ENCODE measurements around the gene TFCP2.
A peak's percentile ranks its signal among the peaks of the same experiment; 100 is the strongest.
"Not testable (repeated sequence)": the region's sequence is repeated elsewhere in the genome, so short reads cannot be mapped to it uniquely, and the experiment has no call there.

TFCP2 gene

DNA sequence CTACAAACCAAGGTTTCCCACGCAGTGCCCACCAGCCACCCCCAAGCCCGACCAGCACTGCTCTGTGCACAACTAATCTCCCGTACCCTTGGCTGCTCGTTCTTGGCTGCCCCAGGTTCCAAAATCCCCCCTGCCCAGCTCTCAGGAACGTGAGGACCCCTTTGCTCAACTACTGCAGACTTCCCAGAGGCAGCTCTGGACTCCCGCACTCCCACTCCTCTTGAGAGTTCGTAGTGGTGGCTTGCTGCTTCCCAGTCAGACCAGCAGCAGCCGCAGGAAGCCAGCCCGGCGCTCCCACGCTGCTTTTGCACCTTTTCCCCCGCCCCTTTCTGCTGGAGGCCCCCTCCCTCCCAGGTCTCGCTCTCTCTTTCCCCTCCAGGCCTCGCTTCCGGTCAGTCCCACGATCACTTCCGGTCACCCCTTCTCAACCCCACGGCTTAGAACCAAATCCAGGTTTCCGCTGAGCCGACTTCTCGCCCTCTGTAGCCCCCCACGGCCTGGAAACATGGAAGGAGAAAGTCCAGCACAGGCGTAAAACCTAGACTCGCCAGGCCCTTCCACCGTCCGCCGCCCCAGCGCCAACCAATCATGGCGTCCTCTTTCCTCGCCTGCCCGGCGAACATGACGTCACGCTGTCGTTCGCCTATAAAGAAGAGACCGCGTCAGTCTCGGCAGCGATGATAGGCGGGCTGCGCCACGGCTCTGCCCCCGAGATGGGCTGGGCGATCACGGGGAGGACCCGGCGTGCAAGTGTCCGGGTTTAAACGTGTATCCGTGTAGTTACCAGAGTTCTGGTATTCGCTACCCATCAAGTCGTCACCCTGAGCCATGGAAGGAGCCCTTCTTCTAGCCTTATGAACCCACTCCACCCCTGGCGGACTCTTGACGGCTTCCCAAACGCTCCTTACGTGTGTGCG lies at the start of gene TFCP2:
Gene TFCP2, minus strand, starts transcription at position 621 of the 917 bp plus-strand sequence. CDS start 713 bp downstream, outside the sequence.
- H3K4me3 ChIP-seq (ENCODE audit: low read depth, low read length) = peak within 1 kb of the TSS; percentile 92
- DNase-seq (ENCODE audit: low read depth) = peak; percentile 88

- H3K4me3 ChIP-seq (ENCODE audit: low read depth, low read length) = no peak overlapping the region
- no peak for DNase-seq (ENCODE audit: low read depth)
Observed at GRCh38 chr12:51222461-51222860, 49.5 kb upstream of the TFCP2 start.

GRCh38 chr12:51219857-51220256 lies 46.9 kb upstream of the TFCP2 start:
- DNase-seq (ENCODE audit: low read depth) = not testable (repeated sequence)

DNA sequence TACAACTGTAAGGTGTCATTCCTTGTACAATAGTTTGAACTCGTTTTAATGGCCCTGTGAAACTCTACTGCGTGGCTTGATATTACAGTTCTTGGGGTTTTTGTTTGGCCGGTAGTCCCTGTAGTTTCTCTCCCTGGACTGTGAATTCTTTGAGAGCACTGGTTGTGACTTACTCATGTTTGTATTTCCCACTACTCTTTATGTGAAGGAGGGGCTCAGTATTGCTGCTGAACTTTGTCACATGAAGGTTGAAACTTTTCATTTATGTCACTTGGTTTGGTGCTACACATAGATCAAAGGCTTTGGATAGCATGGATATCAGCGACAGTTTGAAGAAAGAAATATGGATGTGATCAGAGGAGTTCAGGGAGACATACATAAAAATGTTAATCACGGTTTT lies 46.4 kb upstream of the TFCP2 start:
- no peak for DNase-seq (ENCODE audit: low read depth)
- no peak overlapping the region for H3K4me3 ChIP-seq (ENCODE audit: low read depth, low read length)

More at GRCh38 chr12:51219857-51220256, 46.9 kb upstream of the TFCP2 start:
- H3K4me3 ChIP-seq (ENCODE audit: low read depth, low read length) = not testable (repeated sequence)

GRCh38 chr12:51218607-51219161 lies 45.7 kb upstream of the TFCP2 start:
- DNase-seq (ENCODE audit: low read depth) = no peak
- H3K4me3 ChIP-seq (ENCODE audit: low read depth, low read length) = peak overlapping the region; percentile 67

- peak; percentile 34 for DNase-seq (ENCODE audit: low read depth)
Observed at GRCh38 chr12:51217968-51218606, 45.2 kb upstream of the TFCP2 start, which contains the start of gene POU6F1. POU6F1 (minus strand) TSS chr12:51218062; CDS start chr12:51206836, 11,226 bp downstream.

DNA sequence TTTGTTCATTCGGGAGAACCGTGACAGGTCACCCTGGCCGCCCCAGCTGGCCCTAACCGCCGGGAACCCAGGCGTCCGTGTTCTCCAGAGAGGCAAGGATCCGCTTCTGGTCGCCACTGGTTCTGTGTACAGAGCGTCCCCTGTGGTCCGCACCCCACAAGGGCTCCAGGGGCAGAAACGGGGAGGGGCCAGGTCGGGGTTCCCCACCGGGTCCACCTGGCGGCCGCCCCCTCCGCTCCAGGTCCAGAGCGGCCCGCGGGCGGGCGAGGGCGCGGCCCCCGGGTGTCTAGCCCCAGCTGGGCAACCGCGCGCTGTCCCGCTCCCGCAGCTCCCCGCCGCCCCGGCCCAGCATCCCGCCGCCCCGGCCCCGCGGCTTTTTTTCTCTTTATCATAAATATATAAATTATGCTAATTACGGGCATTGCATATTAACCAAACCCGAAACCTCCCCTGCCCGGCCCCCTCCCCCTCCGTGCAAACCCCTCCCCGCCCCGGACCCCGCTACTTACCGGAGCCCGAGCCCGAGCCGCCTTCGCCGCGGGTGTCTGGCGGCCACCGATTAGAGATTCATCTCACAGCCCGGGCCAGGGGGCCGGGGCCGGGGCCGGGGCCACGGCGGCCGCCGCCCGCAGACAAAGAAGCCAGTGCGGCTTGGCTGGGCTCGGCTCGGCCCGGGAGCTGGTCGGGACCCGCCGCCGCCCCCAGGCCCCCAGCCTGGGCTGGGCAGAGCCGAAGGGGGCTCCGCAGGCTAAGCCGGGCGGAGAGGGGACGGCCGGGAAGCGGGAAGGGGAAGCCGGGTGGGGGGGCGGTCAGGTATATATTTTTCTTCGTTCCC lies 44.4 kb upstream of the TFCP2 start:
- peak overlapping the region; percentile 67 for H3K4me3 ChIP-seq (ENCODE audit: low read depth, low read length)
- DNase-seq (ENCODE audit: low read depth) = no peak

More at GRCh38 chr12:51217968-51218606, 45.2 kb upstream of the TFCP2 start, which contains the start of gene POU6F1:
- H3K4me3 ChIP-seq (ENCODE audit: low read depth, low read length) = peak within 1 kb of the TSS; percentile 67

DNA sequence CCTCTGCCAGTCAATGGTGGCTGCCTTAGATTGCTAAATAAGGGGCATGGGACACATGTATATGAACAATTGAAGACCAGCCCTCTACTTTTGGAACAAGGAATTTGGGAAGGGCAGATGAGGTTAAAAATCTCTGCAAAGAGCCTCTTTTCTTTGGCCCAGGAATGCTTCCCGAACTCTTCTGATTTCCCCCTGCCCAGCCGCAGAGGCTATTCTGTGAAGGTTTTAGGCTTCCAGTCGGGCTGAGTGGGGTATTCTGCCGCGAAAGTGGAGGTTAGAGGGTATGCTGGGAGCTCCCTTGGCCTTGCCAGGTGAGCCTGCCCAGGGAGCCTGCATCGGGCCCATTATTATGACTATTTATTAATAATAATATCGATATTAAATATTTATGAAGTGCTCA lies 43.7 kb upstream of the TFCP2 start:
- DNase-seq (ENCODE audit: low read depth) = no peak
- H3K4me3 ChIP-seq (ENCODE audit: low read depth, low read length) = peak overlapping the region; percentile 67

DNA sequence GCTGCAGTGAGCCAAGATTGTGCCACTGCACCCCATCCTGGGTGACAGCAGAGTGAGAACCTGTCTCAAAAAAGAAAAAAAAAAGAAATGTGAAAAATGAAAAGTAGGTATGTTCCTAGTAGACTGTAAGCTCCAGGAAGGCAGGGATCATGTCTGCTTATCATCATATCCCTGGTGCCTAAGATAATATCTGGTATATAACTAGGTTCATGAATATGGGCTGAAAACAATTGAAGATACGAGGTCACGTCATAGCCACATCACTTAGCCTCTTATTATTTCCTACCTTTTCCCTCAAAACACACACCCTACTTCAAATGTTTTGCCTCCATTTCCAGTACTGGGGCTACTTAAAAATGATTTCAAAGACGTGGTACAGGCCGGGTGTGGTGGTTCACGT lies 42.0 kb upstream of the TFCP2 start:
- DNase-seq (ENCODE audit: low read depth) = no peak
- no peak overlapping the region for H3K4me3 ChIP-seq (ENCODE audit: low read depth, low read length)

DNA sequence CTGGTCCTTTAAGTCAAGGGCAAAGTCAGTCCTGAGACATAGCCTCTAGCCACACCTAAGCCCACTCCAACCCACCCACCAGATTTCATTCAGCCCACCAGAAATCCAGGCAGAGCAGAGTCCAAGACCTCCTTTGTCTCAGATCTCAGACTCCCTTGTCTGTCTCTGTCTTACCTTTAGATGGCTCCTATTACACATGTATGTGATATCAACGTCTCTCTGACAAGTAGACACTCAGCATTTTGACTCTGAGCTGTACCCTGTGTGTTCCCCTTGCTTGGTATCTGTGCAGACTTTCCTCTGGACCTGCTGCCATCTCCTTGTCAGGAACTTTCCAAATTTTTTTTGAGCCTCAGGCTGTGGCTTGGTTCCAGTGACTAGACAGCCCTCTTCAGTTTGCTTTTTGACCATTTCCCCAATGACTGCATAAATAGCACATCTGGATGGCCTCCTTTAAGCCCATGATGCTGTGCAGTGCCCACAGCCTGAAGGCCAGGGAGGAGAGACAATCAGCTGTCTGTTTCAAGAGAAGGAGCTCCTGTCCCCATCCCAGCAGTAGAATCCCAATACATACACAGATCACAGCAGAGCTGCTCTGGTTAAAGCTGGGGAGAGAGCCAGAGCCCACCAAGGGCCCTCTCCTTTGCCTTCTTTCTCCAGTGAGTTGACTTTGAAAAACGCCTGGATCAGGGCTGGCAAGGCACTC lies 37.9 kb upstream of the TFCP2 start:
- no peak for DNase-seq (ENCODE audit: low read depth)
- H3K4me3 ChIP-seq (ENCODE audit: low read depth, low read length) = no peak overlapping the region

GRCh38 chr12:51209259-51209658 lies 36.3 kb upstream of the TFCP2 start:
- DNase-seq (ENCODE audit: low read depth) = no peak
- no peak overlapping the region for H3K4me3 ChIP-seq (ENCODE audit: low read depth, low read length)

GRCh38 chr12:51208016-51208660 lies 35.2 kb upstream of the TFCP2 start:
- no peak for DNase-seq (ENCODE audit: low read depth)
- no peak overlapping the region for H3K4me3 ChIP-seq (ENCODE audit: low read depth, low read length)

DNA sequence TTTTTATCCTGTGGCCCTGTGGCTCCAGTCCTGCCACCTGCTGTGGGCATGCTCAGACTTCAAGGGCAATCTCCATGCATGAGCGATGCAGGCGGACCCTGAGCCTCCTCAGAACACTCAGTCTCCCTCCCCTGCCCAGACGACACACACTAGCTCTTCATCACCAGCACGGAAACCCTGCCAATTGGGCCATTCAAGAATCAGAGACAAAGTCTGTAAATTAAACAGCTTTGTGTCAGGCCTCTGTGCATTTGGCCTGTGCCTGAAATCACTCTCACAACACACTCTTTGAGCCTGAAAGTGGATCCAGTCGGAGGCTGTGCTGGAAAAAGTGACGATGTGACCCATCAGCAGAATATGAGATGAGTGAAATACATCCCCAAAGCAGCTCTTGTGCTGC lies 32.4 kb upstream of the TFCP2 start:
- H3K4me3 ChIP-seq (ENCODE audit: low read depth, low read length) = no peak overlapping the region
- DNase-seq (ENCODE audit: low read depth) = no peak

- H3K4me3 ChIP-seq (ENCODE audit: low read depth, low read length) = no peak overlapping the region
- no peak for DNase-seq (ENCODE audit: low read depth)
Observed at GRCh38 chr12:51202718-51203117, 29.8 kb upstream of the TFCP2 start.

DNA sequence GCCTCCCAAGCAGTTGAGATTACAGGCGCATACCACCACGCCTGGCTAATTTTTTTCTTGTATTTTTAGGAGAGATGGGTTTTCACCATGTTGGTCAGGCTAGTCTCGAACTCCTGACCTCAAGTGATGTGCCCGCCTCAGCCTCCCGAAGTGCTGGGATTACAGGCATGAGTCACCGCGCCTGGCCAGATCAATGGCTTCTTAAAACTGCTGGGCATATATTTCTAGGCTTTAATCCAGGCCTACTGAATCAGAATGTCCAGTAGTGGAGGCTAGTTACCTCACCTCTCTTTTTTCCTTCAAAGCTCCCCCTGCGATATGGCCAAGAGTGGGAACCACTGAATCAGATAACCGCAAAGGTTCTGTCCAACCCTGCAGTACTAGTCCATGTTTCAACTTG lies 27.9 kb upstream of the TFCP2 start:
- DNase-seq (ENCODE audit: low read depth) = no peak
- H3K4me3 ChIP-seq (ENCODE audit: low read depth, low read length) = no peak overlapping the region

DNA sequence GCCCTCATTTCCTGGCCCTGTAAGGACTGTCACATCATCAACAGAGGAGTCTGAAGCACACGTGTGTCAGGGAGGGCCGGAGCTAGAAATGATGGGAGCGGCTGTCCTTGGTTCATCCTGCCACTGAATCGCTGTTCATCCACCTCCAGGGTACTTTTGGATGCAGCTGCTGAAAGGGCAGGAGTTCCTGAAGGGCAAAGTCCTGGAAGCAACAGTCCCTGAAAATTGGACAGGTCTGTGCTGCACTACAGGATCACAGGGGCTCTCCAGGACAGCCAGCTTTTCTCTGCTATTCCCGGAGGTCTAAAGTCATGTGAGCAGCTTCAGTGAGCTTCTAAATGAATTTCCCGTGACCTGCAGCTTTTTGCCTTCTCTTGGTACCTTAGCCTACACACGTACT lies 27.2 kb upstream of the TFCP2 start:
- no peak overlapping the region for H3K4me3 ChIP-seq (ENCODE audit: low read depth, low read length)
- no peak for DNase-seq (ENCODE audit: low read depth)

DNA sequence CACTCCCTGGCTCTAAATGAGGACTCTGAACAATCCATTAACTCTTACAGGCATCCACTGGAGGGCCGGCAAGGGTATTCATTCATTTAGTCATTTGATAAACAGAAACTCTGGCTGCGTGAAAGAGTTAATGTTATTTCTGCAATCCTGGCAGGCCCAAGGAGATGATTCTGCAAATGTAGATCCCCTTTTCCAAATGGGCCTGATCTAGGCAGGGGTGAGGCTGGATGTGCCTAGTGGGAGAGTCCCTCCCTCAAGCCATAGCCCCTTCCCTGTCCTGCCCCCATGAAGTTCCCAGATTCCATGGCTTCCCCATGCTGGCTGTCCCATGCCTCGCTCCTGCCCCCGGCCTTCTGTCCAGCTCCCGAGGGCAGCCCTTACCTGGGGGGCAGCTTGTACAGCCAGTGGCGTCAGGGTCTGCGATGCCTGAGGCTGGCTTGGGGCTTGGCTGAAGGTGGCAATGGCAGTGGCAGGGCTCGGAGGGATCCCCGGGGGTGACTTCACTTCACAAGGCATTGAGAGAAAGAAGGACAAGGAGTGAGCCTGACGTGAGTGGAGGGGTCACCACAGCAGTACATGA lies 26.5 kb upstream of the TFCP2 start:
- no peak for DNase-seq (ENCODE audit: low read depth)
- no peak overlapping the region for H3K4me3 ChIP-seq (ENCODE audit: low read depth, low read length)

Measured in skeletal muscle cell (primary cell).